ENCODE measurements around the gene RHBDL3.
"Not testable (repeated sequence)": the region's sequence is repeated elsewhere in the genome, so short reads cannot be mapped to it uniquely, and the experiment has no call there.

Gene RHBDL3

DNA sequence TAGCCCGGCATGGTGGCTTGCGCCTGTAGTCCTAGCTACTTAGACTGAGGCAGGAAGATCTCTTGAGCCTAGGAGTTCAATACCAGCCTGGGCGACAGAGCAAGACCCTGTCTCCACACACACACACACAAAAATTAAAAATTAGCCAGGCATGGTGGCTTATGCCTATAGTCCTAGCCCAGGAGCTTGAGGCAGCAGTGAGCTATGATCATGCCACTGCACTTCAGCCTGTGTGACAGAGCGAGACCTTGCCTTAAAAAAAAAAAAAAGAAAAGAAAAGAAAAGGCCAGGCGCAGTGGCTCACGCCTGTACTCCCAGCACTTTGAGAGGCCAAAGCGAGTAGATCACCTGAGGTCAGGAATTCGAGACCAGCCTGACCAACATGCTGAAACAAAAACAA lies 52.4 kb downstream of the RHBDL3 start:
- no peak for TF ChIP-seq ZNF274 (IDR thresholded peaks at IDR 0.05; ENCODE audit: low read depth, low read length)
- H3K4me3 ChIP-seq (ENCODE audit: low read length): no peak overlapping the region

DNA sequence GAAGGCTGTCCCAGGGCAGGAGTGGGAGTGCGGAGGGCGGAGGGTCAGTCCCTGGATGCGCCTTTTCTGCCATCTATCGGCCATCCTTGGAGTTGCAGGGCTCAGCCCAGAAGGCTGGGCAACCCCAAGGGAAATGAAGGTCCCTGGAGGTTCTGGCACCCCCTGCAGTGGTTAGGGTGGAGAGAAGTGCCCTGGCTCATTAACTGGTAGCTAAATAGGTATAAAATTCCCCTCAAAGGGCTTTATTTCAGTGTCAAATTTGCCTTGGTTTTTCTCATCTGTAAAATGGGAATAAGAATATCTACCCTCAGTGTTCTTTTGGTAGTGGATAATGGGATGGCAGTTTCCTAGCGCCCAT lies 53.9 kb downstream of the RHBDL3 start:
- TF ChIP-seq ZNF274 (IDR thresholded peaks at IDR 0.05; ENCODE audit: low read depth, low read length): no peak

DNA sequence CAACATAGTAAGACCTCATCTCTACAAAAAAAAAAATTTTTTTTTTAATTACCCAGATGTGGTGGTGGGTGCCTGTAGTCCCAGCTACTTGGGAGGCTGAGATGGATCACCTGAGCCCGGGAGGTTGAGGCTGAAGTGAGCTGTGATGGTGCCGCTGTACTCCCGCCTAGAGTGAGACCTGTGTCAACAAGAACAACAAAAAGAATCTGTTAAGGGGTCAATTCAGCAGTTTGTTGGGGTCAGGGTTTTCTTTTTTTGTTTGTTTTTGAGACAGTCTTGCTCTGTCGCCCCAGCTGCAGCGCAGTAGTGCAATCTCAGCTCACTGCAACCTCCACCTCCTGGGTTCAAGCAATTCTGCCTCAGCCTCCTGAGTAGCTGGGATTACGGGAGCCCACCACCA lies 54.4 kb downstream of the RHBDL3 start:
- H3K4me3 ChIP-seq (ENCODE audit: low read length): not testable (repeated sequence)

More for the DNA sequence above, 53.9 kb downstream of the RHBDL3 start:
- H3K4me3 ChIP-seq (ENCODE audit: low read length): no peak overlapping the region

DNA sequence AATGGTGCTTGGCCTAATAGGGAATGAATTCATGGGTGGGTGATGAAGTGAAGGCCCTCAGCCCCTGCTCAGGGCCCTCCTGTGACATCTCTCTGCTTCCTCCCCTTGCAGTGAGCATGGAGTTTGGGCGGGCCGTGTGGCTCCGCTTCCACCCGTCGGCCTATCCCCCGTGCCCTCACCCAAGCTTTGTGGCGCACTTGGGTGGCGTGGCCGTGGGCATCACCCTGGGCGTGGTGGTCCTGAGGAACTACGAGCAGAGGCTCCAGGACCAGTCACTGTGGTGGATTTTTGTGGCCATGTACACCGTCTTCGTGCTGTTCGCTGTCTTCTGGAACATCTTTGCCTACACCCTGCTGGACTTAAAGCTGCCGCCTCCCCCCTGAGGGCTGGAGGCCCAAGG lies 55.2 kb downstream of the RHBDL3 start:
- no peak for TF ChIP-seq ZNF274 (IDR thresholded peaks at IDR 0.05; ENCODE audit: low read depth, low read length)
- H3K4me3 ChIP-seq (ENCODE audit: low read length): no peak overlapping the region

DNA sequence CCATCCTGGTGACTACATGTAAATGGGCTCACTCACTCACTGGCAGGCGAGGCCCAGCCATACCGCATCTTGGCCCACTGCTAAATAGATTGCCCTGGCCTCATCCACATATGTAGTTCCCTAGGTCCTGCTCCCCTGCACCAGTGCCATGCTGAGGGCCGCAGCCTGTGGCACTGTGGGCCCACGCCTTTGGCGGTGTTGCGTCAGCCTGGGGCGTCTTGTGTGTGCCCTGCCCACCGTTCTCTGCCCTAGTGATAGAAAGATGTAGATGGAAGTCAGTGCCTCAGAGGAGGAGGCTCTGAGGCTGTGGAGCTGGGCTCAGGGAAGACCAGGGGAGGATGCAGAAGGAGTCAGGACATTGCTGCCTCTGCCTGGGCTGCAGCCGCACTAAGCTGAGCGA lies 57.4 kb downstream of the RHBDL3 start:
- H3K4me3 ChIP-seq (ENCODE audit: low read length): no peak overlapping the region
- no peak for TF ChIP-seq ZNF274 (IDR thresholded peaks at IDR 0.05; ENCODE audit: low read depth, low read length)

DNA sequence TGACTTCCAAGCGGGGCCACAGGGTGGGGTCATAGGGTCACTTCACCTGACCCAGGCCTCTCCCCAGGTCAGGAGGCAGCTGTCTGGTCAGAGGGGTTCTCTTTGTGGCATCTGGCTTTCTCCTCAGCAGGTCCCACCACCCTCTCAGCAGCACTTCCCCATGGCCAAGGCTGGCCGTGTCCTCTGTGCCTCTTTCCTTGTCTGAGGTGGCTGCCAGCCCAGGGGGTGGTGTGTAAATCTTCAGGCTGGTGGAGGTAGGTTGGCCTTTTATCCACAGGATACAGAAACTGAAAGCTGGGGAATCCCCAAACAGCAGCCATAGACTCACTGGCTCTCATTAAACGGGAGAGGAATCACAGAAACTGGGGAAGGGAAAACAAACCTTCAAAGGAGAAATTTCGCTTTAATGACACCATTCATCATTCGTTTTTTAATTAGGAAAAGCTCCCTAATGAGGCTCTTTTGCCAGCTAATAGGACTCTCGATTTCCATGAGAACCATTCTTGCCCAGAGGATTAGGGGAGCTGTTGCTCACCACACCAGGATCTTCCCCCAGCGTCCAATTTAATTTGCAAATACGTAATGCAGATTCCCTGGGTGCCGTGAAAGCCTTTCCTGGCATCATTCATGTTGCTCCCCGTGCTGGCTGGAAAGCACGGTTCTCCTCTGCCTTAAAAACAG lies 58.3 kb downstream of the RHBDL3 start:
- no peak overlapping the region for H3K4me3 ChIP-seq (ENCODE audit: low read length)
- TF ChIP-seq ZNF274 (IDR thresholded peaks at IDR 0.05; ENCODE audit: low read depth, low read length): no peak

DNA sequence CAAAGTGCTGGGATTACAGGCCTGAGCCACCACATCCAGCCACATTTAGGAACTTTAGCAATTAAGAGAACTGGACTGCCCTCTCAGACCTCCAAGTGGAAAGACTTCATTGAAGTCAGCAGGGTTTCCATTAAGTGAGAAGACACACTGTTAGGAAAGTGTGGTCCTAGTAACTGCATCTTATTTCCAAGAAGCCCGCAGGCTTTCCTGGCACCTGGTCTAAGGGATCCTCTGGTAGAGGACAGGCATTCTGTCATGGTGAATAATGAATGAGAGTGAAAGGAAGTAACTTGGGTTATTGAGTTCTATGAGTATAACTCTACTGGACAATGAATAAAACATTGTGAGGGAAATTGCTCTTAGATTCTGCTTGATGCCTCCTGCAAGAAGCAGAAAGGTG lies 62.3 kb downstream of the RHBDL3 start:
- no peak for TF ChIP-seq ZNF274 (IDR thresholded peaks at IDR 0.05; ENCODE audit: low read depth, low read length)
- H3K4me3 ChIP-seq (ENCODE audit: low read length): no peak overlapping the region

DNA sequence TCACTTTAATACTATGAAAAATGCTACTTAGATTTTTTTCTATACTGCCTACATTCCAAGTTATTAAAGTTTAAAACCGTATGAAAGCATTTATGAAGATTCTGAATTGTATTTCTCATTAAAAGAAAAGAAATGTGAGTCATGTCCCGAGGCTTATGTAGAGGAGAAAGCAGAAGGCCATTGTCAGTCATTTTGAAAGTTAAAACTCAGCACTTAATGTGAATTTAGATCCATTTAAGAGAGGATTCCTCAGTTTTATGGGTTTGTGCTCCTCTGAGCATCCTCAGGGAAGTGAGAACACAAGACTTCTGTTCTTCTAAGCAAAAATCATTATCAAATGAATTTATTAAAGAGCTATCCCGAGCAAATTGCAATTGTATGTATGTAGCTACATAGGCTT lies 64.5 kb downstream of the RHBDL3 start:
- TF ChIP-seq ZNF274 (IDR thresholded peaks at IDR 0.05; ENCODE audit: low read depth, low read length): no peak
- no peak overlapping the region for H3K4me3 ChIP-seq (ENCODE audit: low read length)

DNA sequence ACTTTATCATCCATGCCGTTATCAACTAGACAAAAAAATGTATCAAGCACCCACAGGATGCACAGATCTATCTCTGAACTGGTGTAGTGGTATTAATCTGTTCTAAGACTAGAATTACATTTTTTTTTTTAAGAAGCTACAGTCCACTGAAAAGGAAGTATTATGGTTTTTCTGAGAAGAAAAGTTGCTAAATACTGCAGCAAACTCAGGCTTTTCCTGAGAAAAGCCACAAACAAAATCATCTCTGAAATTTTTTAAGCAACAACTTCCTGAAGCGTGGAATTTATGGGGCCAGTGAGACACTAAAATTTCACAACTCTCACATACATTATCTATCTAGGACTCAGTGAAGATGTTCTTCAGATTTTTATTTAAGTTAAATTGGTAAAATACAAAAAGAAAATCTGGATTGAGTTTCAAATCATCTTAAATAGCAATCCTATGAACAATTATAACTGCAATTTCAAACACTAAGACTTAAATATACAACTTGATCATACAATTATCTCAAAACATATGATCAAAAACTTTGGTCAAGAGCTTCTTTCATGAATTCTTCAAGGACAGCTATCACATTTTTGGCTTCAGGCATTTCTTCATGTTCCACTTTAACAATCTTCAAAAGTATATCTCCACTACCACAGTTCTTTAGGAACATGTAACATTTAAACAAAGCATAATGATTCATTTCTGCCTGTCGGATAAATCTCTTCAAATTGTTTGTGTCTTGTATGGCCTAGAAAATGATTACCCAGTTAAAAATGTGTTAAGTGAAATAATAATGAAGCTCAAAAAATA lies 65.8 kb downstream of the RHBDL3 start:
- TF ChIP-seq ZNF274 (IDR thresholded peaks at IDR 0.05; ENCODE audit: low read depth, low read length): no peak
- H3K4me3 ChIP-seq (ENCODE audit: low read length): no peak overlapping the region

DNA sequence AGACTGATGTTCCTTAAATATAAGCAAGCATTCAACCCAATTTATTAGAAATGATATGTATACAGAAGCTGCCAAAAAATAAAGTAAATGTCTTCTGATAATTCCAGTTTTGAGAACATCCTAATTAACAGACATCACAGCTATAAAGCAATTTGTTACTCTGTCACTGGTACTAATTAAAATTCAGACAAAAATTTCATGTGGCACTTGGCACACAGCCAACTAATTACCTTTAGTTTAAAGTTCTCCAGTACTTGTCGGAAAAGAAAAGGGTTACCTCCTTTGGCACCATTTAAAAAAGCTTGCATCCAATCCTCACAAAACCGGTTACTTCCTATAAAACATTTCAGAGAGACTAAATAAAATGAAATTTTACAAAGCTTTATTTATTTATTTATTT lies 67.6 kb downstream of the RHBDL3 start:
- no peak for TF ChIP-seq ZNF274 (IDR thresholded peaks at IDR 0.05; ENCODE audit: low read depth, low read length)
- H3K4me3 ChIP-seq (ENCODE audit: low read length): no peak overlapping the region

DNA sequence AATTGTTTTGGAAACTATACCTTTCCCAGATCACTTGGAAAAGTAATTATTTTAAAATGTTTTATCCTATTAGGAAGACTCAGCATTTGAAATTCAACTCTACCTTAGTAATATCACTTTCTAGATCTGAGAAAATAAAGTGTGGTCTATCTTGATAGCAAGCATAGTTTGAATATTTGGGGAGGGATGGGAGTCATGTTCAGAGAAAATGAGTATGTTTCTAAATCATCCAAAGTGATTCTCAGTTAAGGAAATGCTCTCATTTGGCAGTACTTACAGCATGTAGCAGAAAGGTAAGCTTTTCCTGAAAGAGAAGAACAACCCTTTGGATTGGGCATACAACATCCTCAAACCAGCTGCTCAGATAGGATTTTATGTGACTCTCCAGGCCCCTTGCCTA lies 69.4 kb downstream of the RHBDL3 start:
- no peak for TF ChIP-seq ZNF274 (IDR thresholded peaks at IDR 0.05; ENCODE audit: low read depth, low read length)
- no peak overlapping the region for H3K4me3 ChIP-seq (ENCODE audit: low read length)

DNA sequence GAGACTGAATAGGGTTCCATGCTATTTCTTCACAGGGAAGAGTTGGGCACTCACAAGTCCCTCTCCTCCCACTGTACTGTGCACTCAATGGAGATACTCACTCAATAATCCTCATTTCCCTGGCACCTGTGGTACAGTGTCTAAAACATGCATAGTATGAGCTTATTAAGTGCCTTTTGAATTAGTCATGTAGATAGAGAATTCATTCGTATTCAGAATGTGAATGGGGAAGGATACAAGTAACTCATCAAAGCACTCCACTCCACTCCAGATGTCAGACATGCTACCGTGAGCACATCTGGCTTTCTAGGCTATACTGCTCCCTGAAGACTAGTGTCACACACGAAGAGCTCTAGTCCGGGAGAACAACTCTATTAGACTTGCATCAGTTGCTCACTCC lies 70.1 kb downstream of the RHBDL3 start:
- no peak overlapping the region for H3K4me3 ChIP-seq (ENCODE audit: low read length)
- no peak for TF ChIP-seq ZNF274 (IDR thresholded peaks at IDR 0.05; ENCODE audit: low read depth, low read length)

DNA sequence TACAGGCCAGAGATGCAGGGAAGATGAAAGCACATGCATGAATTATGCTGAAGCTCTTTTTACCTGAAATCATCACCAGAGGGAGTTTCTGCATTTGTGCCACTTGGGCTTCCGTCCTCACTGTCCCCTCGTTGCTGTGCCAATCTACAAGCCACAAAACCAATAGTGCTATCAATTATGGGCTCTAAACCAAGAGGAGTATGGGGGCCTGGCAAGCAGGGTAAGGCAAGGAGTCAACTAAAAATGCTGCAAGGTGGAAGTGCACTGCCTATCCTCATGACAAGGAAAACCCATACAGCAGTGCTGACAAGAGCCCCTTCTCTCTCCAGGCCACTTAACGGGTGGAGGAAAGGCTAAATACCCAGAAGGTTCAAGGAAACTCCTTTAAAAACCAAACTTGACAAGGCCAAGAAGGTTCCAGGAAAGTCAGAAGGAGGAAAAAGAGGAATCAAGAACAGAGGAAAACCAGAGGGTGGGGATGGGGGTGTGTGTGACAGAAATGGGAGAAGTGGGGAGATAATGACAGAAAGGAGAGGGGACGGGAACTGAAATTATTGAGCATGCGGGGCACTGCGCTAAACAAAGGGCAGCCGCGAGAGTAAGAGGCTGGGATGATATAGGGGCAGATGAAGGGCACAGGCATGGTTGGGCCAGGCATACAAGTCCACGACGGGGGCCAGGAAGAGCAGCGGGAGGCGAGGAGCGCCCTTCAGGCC lies 75.7 kb downstream of the RHBDL3 start:
- H3K4me3 ChIP-seq (ENCODE audit: low read length): peak overlapping the region; percentile 85
- no peak for TF ChIP-seq ZNF274 (IDR thresholded peaks at IDR 0.05; ENCODE audit: low read depth, low read length)

DNA sequence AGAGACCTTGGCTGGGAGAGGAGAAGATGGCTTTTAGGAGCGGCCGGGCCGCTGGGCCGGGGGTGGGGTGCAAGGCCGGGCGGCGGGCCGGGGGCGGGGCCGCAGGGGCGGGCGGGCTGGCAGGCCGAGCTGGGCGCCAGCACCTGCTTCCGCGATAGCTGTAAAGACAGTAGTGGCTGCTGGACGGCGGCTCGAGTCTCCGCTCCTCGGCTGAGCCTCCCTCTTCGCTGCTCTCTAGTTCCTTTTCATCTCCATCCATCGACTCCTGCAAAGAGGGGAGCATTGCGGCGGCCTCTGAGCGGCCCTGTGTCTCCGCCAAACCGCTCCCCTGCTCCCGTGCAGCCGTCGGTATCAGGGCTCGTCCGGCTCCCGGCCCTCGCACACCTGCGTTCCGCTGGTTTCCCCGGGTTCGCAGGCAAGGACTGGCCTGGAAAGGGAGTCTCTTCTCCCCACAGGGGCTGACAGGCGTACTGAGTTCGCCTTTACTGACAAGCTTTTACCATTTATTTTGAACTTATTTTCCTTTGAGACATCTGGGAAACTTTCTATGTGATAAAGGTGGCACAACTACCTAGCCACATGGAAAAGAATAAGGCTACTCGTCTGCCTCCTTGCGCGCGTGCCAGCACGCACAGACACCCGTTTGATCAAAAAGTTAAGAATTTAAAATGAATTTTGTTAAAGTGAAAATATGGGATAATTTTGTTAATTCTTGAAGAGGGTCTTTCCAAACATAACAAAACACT lies 76.4 kb downstream of the RHBDL3 start, which contains the start of gene C17orf75:
C17orf75 (minus strand) TSS at position 317 of the 746 bp plus-strand sequence; CDS start at position 283, 34 bp downstream.
- TF ChIP-seq ZNF274 (IDR thresholded peaks at IDR 0.05; ENCODE audit: low read depth, low read length): no peak
- peak within 1 kb of the TSS; percentile 85 for H3K4me3 ChIP-seq (ENCODE audit: low read length)

All from GM08714 (cell line).